ENCODE data around the gene ZACN.

The ZACN gene

DNA sequence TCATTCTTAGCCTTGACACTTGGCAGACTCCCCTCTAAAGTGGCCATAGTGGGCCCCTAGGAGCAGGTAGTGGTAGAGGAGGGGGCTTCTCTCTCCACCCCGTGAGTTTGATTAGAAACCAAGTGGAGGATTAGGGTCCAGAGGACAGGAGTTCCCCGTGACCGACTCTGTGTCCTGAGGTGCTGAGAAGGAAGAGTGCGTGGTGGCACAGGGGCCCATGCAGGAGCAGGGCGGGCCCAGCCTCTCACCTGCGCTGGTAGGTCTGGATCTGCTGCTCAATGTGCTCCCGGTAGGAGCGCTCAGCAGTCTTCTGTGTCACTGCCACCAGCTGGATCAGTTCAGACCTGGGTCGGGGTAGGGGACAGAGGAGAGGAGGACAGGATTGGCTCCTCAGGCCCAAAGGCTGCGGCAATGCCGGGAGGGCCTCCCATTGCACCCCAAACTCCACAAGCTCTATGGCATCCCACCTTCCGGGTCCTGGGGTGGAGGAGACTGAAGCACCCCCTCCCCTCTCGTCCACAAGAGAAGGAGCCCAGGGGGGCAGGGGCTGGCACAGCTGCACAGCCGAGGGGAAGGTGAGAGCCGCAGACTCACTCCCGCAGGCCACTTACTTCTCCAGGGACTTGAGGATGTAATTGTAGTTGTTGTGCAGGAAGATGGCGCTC, 6.2 kb downstream of the ZACN start:
- Histone ChIP-seq H3K4me3 (ENCODE audit: low read length) (no peak overlapping the region), H3K4me1 (ENCODE audit: low read length) (no peaks in the 10 kb centered on the region), H3K4me2 (ENCODE audit: low read depth, low read length) (no peak overlapping the region), H3F3A (ENCODE audit: insufficient read depth, low read length) (no peaks in the 10 kb centered on the region), H3K9me3 (replicated peaks; ENCODE audit: insufficient read depth, low read length) (no peaks in the 10 kb centered on the region), H3K27ac (ENCODE audit: low read length) (no peak overlapping the region), H3K9me2 (replicated peaks; ENCODE audit: insufficient read depth, low read length) (no peaks in the 10 kb centered on the region), H3K79me2 (ENCODE audit: low read length) (no peaks in the 10 kb centered on the region), H3K27me3 (replicated peaks; ENCODE audit: insufficient read depth, low read length) (peaks cover 1% of the 10 kb centered on the region), H3K9ac (ENCODE audit: low read length) (no peak overlapping the region), H3K36me3 (replicated peaks; ENCODE audit: insufficient read depth, low read length) (no peaks in the 10 kb centered on the region), H4K20me1 (ENCODE audit: insufficient read depth, low read length) (no peaks in the 10 kb centered on the region), H2AFZ (ENCODE audit: low read length) (no peak overlapping the region)
- no peak for DNase-seq
- TF ChIP-seq EZH2phosphoT487 (IDR thresholded peaks at IDR 0.05; ENCODE audit: low read length), result no peak
- TF ChIP-seq EZH2 (optimal IDR thresholded peaks at IDR 0.05; ENCODE audit: low read depth, low read length), result no peak
- TF ChIP-seq, protein P1, sequence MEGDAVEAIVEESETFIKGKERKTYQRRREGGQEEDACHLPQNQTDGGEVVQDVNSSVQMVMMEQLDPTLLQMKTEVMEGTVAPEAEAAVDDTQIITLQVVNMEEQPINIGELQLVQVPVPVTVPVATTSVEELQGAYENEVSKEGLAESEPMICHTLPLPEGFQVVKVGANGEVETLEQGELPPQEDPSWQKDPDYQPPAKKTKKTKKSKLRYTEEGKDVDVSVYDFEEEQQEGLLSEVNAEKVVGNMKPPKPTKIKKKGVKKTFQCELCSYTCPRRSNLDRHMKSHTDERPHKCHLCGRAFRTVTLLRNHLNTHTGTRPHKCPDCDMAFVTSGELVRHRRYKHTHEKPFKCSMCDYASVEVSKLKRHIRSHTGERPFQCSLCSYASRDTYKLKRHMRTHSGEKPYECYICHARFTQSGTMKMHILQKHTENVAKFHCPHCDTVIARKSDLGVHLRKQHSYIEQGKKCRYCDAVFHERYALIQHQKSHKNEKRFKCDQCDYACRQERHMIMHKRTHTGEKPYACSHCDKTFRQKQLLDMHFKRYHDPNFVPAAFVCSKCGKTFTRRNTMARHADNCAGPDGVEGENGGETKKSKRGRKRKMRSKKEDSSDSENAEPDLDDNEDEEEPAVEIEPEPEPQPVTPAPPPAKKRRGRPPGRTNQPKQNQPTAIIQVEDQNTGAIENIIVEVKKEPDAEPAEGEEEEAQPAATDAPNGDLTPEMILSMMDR (IDR thresholded peaks at IDR 0.05; ENCODE audit: low read length), result no peak

- H3K4me3 ChIP-seq (ENCODE audit: low read length), result no peak overlapping the region
- no peaks in the 10 kb centered on the region for H3F3A ChIP-seq (ENCODE audit: insufficient read depth, low read length)
- H3K79me2 ChIP-seq (ENCODE audit: low read length), result no peaks in the 10 kb centered on the region
- no peaks in the 10 kb centered on the region for H3K4me1 ChIP-seq (ENCODE audit: low read length)
- no peak for TF ChIP-seq EZH2phosphoT487 (IDR thresholded peaks at IDR 0.05; ENCODE audit: low read length)
- TF ChIP-seq, protein P1 (IDR thresholded peaks at IDR 0.05; ENCODE audit: low read length), result no peak
- TF ChIP-seq EZH2 (optimal IDR thresholded peaks at IDR 0.05; ENCODE audit: low read depth, low read length), result no peak
- no peaks in the 10 kb centered on the region for H3K9me2 ChIP-seq (replicated peaks; ENCODE audit: insufficient read depth, low read length)
- H3K4me2 ChIP-seq (ENCODE audit: low read depth, low read length), result no peak overlapping the region
- no peak for DNase-seq
- H3K36me3 ChIP-seq (replicated peaks; ENCODE audit: insufficient read depth, low read length), result no peaks in the 10 kb centered on the region
- no peak overlapping the region for H2AFZ ChIP-seq (ENCODE audit: low read length)
- H3K9ac ChIP-seq (ENCODE audit: low read length), result no peak overlapping the region
- no peaks in the 10 kb centered on the region for H3K27me3 ChIP-seq (replicated peaks; ENCODE audit: insufficient read depth, low read length)
- H3K9me3 ChIP-seq (replicated peaks; ENCODE audit: insufficient read depth, low read length), result no peaks in the 10 kb centered on the region
- no peaks in the 10 kb centered on the region for H4K20me1 ChIP-seq (ENCODE audit: insufficient read depth, low read length)
- H3K27ac ChIP-seq (ENCODE audit: low read length), result no peak overlapping the region
Observed at GRCh38 chr17:76085731-76086366, 6.9 kb downstream of the ZACN start.

DNA sequence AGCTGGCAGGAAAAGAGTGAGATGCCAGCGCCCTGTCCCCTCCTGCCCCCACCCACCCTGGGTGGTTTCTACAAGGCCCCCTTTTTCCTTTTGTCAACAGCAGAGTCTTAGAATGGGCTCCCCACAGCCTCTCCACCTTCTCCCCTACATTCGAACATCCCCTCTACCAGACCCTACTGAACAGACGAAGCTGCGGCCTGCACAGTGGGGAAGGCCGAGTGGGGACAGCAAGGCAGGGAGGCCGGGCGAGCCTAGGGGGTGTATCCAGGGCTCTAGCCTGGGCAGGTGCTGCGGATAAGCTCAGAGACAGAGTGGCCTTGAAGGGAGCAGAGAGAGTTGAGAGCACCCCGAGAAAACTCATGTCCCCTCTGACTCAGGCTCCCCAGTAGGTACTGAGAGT, 7.4 kb downstream of the ZACN start:
- H3K9me2 ChIP-seq (replicated peaks; ENCODE audit: insufficient read depth, low read length), result no peaks in the 10 kb centered on the region
- H3K9ac ChIP-seq (ENCODE audit: low read length), result no peak overlapping the region
- TF ChIP-seq, protein P1 (IDR thresholded peaks at IDR 0.05; ENCODE audit: low read length), result no peak
- no peak for TF ChIP-seq EZH2phosphoT487 (IDR thresholded peaks at IDR 0.05; ENCODE audit: low read length)
- TF ChIP-seq EZH2 (optimal IDR thresholded peaks at IDR 0.05; ENCODE audit: low read depth, low read length), result no peak
- H3K4me3 ChIP-seq (ENCODE audit: low read length), result no peak overlapping the region
- H3K27me3 ChIP-seq (replicated peaks; ENCODE audit: insufficient read depth, low read length), result no peaks in the 10 kb centered on the region
- H4K20me1 ChIP-seq (ENCODE audit: insufficient read depth, low read length), result no peaks in the 10 kb centered on the region
- no peaks in the 10 kb centered on the region for H3F3A ChIP-seq (ENCODE audit: insufficient read depth, low read length)
- no peak overlapping the region for H2AFZ ChIP-seq (ENCODE audit: low read length)
- no peaks in the 10 kb centered on the region for H3K36me3 ChIP-seq (replicated peaks; ENCODE audit: insufficient read depth, low read length)
- no peaks in the 10 kb centered on the region for H3K4me1 ChIP-seq (ENCODE audit: low read length)
- H3K9me3 ChIP-seq (replicated peaks; ENCODE audit: insufficient read depth, low read length), result no peaks in the 10 kb centered on the region
- no peak overlapping the region for H3K27ac ChIP-seq (ENCODE audit: low read length)
- no peak overlapping the region for H3K4me2 ChIP-seq (ENCODE audit: low read depth, low read length)
- DNase-seq, result no peak
- no peaks in the 10 kb centered on the region for H3K79me2 ChIP-seq (ENCODE audit: low read length)

Measured in MM.1S (cell line).